ENCODE data around the gene SFXN5.
"Not testable (repeated sequence)": the region's sequence is repeated elsewhere in the genome, so short reads cannot be mapped to it uniquely, and the experiment has no call there.

Gene SFXN5

GRCh38 chr2:72917138-72917876, 154.2 kb downstream of the SFXN5 start, which contains the start of gene EMX1:
Gene EMX1 (plus strand): TSS chr2:72917519. CDS start chr2:72917853, 334 bp downstream.
- peak; percentile 64 for DNase-seq

- no peak for DNase-seq
These were observed 154.8 kb downstream of the SFXN5 start for GRCh38 chr2:72916743-72917137.

- peak; percentile 56 for DNase-seq
These were observed 155.4 kb downstream of the SFXN5 start for GRCh38 chr2:72915907-72916742.

GRCh38 chr2:72915320-72915906, 156.1 kb downstream of the SFXN5 start:
- DNase-seq: no peak

GRCh38 chr2:72914589-72915319, 156.8 kb downstream of the SFXN5 start:
- no peak for DNase-seq

- no peak for DNase-seq
These were observed 157.3 kb downstream of the SFXN5 start for GRCh38 chr2:72914206-72914559.

GRCh38 chr2:72913486-72914205, 157.9 kb downstream of the SFXN5 start:
- DNase-seq: no peak

GRCh38 chr2:72911256-72911655, 160.3 kb downstream of the SFXN5 start:
- no peak for DNase-seq

- no peak for DNase-seq
These were observed 162.8 kb downstream of the SFXN5 start for GRCh38 chr2:72908741-72909140.

GRCh38 chr2:72907369-72907768, 164.1 kb downstream of the SFXN5 start:
- not testable (repeated sequence) for DNase-seq

- no peak for DNase-seq
These were observed 170.1 kb downstream of the SFXN5 start for GRCh38 chr2:72901426-72901825.

- no peak for DNase-seq
These were observed 171.2 kb downstream of the SFXN5 start for GRCh38 chr2:72900191-72900825.

- no peak for DNase-seq
These were observed 173.0 kb downstream of the SFXN5 start for GRCh38 chr2:72898585-72898906.

GRCh38 chr2:72897785-72898584, 173.5 kb downstream of the SFXN5 start:
- no peak for DNase-seq

GRCh38 chr2:72896446-72896845, 175.1 kb downstream of the SFXN5 start:
- DNase-seq: no peak

- no peak for DNase-seq
These were observed 175.7 kb downstream of the SFXN5 start for GRCh38 chr2:72895759-72896281.

GRCh38 chr2:72895154-72895553, 176.4 kb downstream of the SFXN5 start:
- DNase-seq: no peak

- DNase-seq: no peak
These were observed 177.0 kb downstream of the SFXN5 start for GRCh38 chr2:72894514-72894913.

GRCh38 chr2:72893594-72894319, 177.8 kb downstream of the SFXN5 start:
- DNase-seq: peak; percentile 35

- peak; percentile 60 for DNase-seq
These were observed 178.9 kb downstream of the SFXN5 start for GRCh38 chr2:72892506-72893173.

Data from stimulated activated CD4-positive, alpha-beta T cell treated with anti-CD3 and anti-CD28 coated beads, Interleukin-4, amount 100 ng/mL, for 1 hour (primary cell).